ENCODE measurements around the gene TBC1D20. TPM values are rescaled to one million over a fixed set of nuclear protein-coding genes. Genes with fewer than 3 reads are reported as not detected.
A peak's percentile ranks its signal among the peaks of the same experiment; 100 is the strongest.

Gene TBC1D20
- total and polyA plus RNA-seq, 2 experiments from 2014 or later: 31.3 to 40.0 TPM

DNA sequence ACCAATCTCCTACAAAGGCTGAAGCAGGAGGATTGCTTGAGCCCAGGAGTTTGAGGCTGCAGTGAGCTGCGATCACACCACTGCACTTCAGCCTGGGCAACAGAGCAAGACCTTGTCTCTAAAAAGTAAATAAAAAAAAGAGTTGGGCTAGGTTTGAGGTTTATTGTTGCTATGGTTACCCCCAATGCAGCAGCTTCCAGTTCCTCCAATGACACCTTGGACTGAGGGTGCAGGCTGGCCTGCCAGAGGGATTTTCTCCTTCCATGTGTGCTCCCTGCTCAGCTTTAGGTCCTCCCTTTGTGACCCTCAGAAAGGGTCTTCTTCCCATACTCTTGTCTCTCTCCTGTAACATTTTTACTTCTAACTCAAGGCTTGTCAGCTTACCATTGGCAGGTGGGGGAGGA lies 10.6 kb upstream of the TBC1D20 start:
- Histone ChIP-seq H3K4me3 (no peak overlapping the region), H3K27me3 (no peaks in the 10 kb centered on the region), H3K4me1 (ENCODE audit: low read depth) (no peaks in the 10 kb centered on the region), H3K27ac (no peak overlapping the region), H3K9me3 (ENCODE audit: low read depth) (no peaks in the 10 kb centered on the region), H3K36me3 (peaks cover 2% of the 10 kb centered on the region)
- DNase-seq (ENCODE audit: low read depth in 1 of 2, low spot score in 1 of 2): no peak
- TF ChIP-seq, protein P1, sequence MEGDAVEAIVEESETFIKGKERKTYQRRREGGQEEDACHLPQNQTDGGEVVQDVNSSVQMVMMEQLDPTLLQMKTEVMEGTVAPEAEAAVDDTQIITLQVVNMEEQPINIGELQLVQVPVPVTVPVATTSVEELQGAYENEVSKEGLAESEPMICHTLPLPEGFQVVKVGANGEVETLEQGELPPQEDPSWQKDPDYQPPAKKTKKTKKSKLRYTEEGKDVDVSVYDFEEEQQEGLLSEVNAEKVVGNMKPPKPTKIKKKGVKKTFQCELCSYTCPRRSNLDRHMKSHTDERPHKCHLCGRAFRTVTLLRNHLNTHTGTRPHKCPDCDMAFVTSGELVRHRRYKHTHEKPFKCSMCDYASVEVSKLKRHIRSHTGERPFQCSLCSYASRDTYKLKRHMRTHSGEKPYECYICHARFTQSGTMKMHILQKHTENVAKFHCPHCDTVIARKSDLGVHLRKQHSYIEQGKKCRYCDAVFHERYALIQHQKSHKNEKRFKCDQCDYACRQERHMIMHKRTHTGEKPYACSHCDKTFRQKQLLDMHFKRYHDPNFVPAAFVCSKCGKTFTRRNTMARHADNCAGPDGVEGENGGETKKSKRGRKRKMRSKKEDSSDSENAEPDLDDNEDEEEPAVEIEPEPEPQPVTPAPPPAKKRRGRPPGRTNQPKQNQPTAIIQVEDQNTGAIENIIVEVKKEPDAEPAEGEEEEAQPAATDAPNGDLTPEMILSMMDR (IDR thresholded peaks at IDR 0.05; ENCODE audit: low read depth, low read length): no peak

- DNase-seq (ENCODE audit: low read depth in 1 of 2, low spot score in 1 of 2): no peak
- H3K27ac ChIP-seq: no peak overlapping the region
- H3K4me1 ChIP-seq (ENCODE audit: low read depth): no peaks in the 10 kb centered on the region
- no peaks in the 10 kb centered on the region for H3K36me3 ChIP-seq
- H3K27me3 ChIP-seq: no peaks in the 10 kb centered on the region
- no peaks in the 10 kb centered on the region for H3K9me3 ChIP-seq (ENCODE audit: low read depth)
- TF ChIP-seq, protein P1 (IDR thresholded peaks at IDR 0.05; ENCODE audit: low read depth, low read length): no peak
- no peak overlapping the region for H3K4me3 ChIP-seq
These were observed 10.0 kb upstream of the TBC1D20 start for GRCh38 chr20:472137-472846.

DNA sequence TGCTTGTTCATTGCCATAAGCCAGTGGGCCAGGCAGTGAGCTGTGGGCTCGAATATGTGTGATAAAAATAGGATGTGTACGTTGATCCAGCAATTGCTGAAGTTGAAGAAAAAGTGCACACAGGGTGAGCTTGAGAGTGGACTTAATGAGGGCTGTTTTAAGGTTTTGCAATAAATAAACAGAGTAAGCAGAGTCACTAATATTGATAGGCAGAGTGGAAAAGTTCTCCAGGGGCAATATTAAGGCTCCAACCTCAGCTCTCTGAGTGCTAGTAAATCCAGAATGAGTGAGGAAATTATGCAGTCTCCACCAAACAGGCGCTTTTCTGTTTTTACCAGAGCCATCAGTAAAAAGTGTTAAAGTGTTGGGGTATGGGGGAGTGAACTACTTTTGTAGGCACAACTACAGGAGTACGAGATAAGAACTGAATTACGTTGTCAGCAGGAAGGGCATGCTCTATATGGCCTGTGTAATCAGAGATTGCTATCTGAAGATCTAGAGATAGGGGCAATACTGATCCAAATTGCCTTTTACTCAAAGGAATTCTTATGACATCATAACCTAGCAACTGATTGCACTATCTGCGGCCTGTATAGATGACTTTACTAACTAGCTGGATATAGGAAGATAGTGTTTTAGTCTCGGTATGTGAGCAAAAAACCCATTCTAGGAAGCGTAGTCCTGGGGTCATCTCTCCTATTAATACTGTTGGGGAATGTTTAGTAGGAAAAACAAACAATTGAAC lies 7.6 kb upstream of the TBC1D20 start:
- no peak for DNase-seq (ENCODE audit: low read depth in 1 of 2, low spot score in 1 of 2)
- H3K27ac ChIP-seq: no peak overlapping the region
- H3K27me3 ChIP-seq: no peaks in the 10 kb centered on the region
- H3K9me3 ChIP-seq (ENCODE audit: low read depth): no peaks in the 10 kb centered on the region
- H3K36me3 ChIP-seq: no peaks in the 10 kb centered on the region
- no peak overlapping the region for H3K4me3 ChIP-seq
- H3K4me1 ChIP-seq (ENCODE audit: low read depth): no peaks in the 10 kb centered on the region
- TF ChIP-seq, protein P1 (IDR thresholded peaks at IDR 0.05; ENCODE audit: low read depth, low read length): no peak

GRCh38 chr20:467755-468154 lies 5.4 kb upstream of the TBC1D20 start:
- DNase-seq (ENCODE audit: low read depth in 1 of 2, low spot score in 1 of 2): no peak
- TF ChIP-seq, protein P1 (IDR thresholded peaks at IDR 0.05; ENCODE audit: low read depth, low read length): no peak
- Histone ChIP-seq H3K4me1 (ENCODE audit: low read depth) (no peaks in the 10 kb centered on the region), H3K36me3 (no peaks in the 10 kb centered on the region), H3K4me3 (no peak overlapping the region), H3K27ac (no peak overlapping the region), H3K27me3 (no peaks in the 10 kb centered on the region), H3K9me3 (ENCODE audit: low read depth) (no peaks in the 10 kb centered on the region)

- no peaks in the 10 kb centered on the region for H3K36me3 ChIP-seq
- DNase-seq (ENCODE audit: low read depth in 1 of 2, low spot score in 1 of 2): peak; percentile 57 to 74
- no peaks in the 10 kb centered on the region for H3K9me3 ChIP-seq (ENCODE audit: low read depth)
- no peaks in the 10 kb centered on the region for H3K27me3 ChIP-seq
- TF ChIP-seq, protein P1 (IDR thresholded peaks at IDR 0.05; ENCODE audit: low read depth, low read length): no peak
- H3K27ac ChIP-seq: peak overlapping the region; percentile 94
- H3K4me3 ChIP-seq: peak overlapping the region; percentile 94
- H3K4me1 ChIP-seq (ENCODE audit: low read depth): peaks cover 18% of the 10 kb centered on the region
These were observed 807 bp downstream of the TBC1D20 start for GRCh38 chr20:461254-462198.
